Measurements from ENCODE around the gene SUDS3.

Gene SUDS3

DNA sequence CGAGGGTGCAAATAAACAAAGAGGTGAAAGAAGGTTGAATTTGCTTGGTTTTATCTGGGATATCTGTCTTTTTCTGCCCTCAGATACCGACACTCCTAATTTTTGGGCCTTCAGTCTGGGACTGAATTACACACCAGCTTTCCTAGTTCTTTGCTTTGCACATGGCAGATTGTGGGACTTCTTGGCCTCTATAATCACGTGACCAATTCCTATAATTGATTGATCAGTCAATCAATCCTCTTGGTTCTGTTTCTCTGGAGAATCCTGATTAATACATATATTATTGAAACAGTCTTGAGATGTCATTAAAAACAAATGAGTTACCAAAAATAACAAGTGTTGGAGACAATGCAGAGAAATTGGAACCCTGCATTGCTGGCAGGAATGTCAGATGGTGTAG is 62.7 kb downstream of the SUDS3 start:
- TF ChIP-seq, protein P1, sequence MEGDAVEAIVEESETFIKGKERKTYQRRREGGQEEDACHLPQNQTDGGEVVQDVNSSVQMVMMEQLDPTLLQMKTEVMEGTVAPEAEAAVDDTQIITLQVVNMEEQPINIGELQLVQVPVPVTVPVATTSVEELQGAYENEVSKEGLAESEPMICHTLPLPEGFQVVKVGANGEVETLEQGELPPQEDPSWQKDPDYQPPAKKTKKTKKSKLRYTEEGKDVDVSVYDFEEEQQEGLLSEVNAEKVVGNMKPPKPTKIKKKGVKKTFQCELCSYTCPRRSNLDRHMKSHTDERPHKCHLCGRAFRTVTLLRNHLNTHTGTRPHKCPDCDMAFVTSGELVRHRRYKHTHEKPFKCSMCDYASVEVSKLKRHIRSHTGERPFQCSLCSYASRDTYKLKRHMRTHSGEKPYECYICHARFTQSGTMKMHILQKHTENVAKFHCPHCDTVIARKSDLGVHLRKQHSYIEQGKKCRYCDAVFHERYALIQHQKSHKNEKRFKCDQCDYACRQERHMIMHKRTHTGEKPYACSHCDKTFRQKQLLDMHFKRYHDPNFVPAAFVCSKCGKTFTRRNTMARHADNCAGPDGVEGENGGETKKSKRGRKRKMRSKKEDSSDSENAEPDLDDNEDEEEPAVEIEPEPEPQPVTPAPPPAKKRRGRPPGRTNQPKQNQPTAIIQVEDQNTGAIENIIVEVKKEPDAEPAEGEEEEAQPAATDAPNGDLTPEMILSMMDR (conservative IDR thresholded peaks at IDR 0.05; ENCODE audit: low read length), result no peak
- no peak for DNase-seq (ENCODE audit: low read depth)

DNA sequence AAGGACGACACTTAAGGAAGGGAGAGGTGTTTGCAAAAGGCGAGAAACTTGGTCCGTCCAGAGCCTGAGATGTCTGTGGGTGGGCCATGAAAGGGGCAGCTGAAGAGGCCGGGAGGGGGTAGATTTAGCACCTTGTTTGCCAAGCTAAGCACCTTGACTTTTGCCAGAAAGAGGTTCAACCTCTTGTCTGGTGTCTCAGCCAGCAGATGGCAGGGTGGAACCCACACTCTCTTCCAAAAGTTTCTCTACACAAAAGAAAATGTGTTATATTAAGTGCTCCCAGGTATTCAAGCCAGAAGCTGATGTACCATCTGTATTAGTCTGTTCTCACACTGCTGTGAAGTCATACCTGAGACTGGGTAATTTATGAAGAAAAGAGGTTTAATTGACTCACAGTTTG is 69.9 kb downstream of the SUDS3 start:
- TF ChIP-seq, protein P1 (conservative IDR thresholded peaks at IDR 0.05; ENCODE audit: low read length), result no peak
- no peak for DNase-seq (ENCODE audit: low read depth)
- no peak overlapping the region for H3K4me3 ChIP-seq (ENCODE audit: low read length)

More for the DNA sequence above, 62.7 kb downstream of the SUDS3 start:
- H3K4me3 ChIP-seq (ENCODE audit: low read length), result no peak overlapping the region

DNA sequence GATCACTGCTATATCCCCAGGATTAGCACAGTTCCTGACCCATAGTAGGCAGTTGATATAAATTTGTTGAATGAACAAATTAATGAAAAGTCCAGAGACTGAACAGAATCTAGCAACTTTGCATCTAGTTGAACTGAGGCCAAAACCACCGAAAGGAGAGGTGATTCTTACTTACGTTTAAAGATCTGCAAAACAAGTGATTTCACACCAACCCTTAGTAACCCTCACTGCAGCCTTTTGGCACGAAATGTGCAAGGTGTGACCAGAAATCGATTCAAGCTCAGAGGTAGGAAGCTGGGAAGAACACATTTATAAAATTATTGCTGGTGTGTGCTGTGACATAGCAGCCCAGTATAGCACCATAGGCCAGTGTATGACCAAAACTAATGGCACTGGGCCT is 70.8 kb downstream of the SUDS3 start:
- TF ChIP-seq, protein P1 (conservative IDR thresholded peaks at IDR 0.05; ENCODE audit: low read length), result no peak
- no peak overlapping the region for H3K4me3 ChIP-seq (ENCODE audit: low read length)
- DNase-seq (ENCODE audit: low read depth), result no peak

DNA sequence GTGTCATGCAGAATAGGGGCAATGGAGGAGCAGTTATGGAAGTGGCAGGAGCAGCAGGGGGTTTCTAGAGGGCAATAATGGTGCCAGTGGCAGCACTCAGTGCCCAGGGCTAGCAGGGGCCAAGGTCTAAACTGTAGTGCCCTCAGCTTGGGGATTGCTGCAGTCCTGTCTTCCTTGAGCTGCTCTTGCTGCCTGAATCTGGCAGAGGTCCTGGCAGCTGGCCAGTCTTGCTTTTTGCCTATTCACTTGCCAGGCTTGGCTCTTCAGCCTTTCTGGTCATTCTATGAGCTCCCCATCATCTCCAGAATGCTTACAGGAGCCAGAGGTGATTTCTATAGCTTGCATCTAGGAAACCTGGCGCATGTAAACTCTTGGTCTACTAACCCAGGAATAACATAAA is 72.0 kb downstream of the SUDS3 start:
- no peak for DNase-seq (ENCODE audit: low read depth)
- TF ChIP-seq, protein P1 (conservative IDR thresholded peaks at IDR 0.05; ENCODE audit: low read length), result no peak
- H3K4me3 ChIP-seq (ENCODE audit: low read length), result no peak overlapping the region

DNA sequence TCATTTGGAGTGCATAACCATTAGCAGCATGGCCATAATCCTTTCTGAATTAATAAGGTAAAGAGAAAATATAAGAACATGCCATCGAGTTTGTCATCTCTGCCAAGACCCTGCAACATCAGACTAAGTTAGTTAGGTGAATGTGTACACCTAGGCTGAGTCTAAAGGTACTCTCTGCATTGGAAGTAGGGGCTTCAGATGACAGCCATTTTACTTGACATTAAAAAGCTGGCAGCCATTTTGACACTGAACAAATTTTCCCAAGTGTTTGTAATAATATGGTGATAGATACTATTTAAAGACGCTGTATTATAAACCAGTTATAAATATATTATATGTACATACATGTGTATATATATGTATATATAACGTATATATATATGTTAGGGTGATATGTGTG is 79.0 kb downstream of the SUDS3 start:
- no peak overlapping the region for H3K4me3 ChIP-seq (ENCODE audit: low read length)
- TF ChIP-seq, protein P1 (conservative IDR thresholded peaks at IDR 0.05; ENCODE audit: low read length), result no peak
- no peak for DNase-seq (ENCODE audit: low read depth)

DNA sequence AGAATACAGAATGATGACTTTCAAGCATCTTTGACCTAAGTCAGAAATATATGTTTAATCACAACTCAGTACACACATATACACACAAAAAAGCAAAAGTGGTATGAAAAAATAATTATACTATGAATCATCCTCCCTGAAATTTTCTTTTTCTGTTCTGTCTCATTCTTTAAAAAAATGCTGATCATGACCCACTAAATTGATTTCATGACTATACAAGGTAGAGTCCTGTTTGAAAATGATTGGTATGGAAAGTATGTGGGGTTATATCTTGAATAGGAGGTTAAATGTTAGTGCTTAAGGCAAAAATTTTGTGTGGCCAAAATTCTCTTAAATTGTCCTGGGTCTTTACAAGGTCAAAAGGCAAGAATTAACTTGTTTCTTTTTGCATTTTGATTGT is 80.4 kb downstream of the SUDS3 start:
- TF ChIP-seq, protein P1 (conservative IDR thresholded peaks at IDR 0.05; ENCODE audit: low read length), result no peak
- H3K4me3 ChIP-seq (ENCODE audit: low read length), result no peak overlapping the region
- DNase-seq (ENCODE audit: low read depth), result no peak

DNA sequence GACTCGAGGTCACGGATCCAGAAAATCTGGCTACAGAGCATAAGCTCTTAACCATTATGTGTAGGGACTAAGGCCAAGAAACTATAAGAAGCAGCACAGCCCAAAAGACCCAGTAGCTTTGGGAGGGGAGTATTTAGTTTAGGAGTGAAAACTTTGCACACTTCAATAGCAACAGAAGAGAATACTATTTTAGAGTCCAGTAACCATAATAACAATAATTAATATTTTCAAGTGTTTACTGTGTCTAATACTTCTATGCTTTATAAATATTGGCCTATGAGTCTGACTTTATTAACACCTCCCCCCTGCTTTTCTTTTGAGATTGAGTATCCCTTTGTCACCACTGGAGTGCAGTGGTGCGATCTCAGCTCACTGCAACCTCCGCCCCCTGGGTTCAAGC is 82.8 kb downstream of the SUDS3 start:
- H3K4me3 ChIP-seq (ENCODE audit: low read length), result no peak overlapping the region
- TF ChIP-seq, protein P1 (conservative IDR thresholded peaks at IDR 0.05; ENCODE audit: low read length), result no peak
- DNase-seq (ENCODE audit: low read depth), result no peak
